Measurements from ENCODE around the gene STAT6. TPM values are rescaled to one million over a fixed set of nuclear protein-coding genes. Genes with fewer than 3 reads are reported as not detected.
A peak's percentile ranks its signal among the peaks of the same experiment; 100 is the strongest.

Gene STAT6
- total RNA-seq, 1 donor from 2014 or later, result 12.9 TPM

GRCh38 chr12:57091638-57092528, 19.3 kb downstream of the STAT6 start:
- Mint-ChIP-seq H3K4me3 (peak overlapping the region; percentile 95), H3K4me1 (peaks cover 60% of the 10 kb centered on the region)
- peaks cover 38% of the 10 kb centered on the region for H4K20me1 ChIP-seq (ENCODE audit: low read depth)

GRCh38 chr12:57090924-57091637, 20.1 kb downstream of the STAT6 start:
- no peaks in the 10 kb centered on the region for H3K9me3 Mint-ChIP-seq
- H3K4me3 ChIP-seq, result peak overlapping the region; percentile 63
- no peaks in the 10 kb centered on the region for H3K9me3 ChIP-seq (ENCODE audit: low read depth)
- no peak for DNase-seq (ENCODE audit: low spot score)
- H3K27ac ChIP-seq, result no peak overlapping the region
- no peak overlapping the region for H2AFZ ChIP-seq (replicated peaks)
- TF ChIP-seq EZH2 (IDR thresholded peaks at IDR 0.05) (no peak), CTCF (IDR thresholded peaks at IDR 0.05) (no peak), EZH2phosphoT487 (IDR thresholded peaks at IDR 0.05) (no peak)
- H3K79me2 ChIP-seq (ENCODE audit: low read depth), result peaks cover 28% of the 10 kb centered on the region
- H3K4me1 ChIP-seq, result peaks cover 22% of the 10 kb centered on the region
- H3K9ac ChIP-seq, result no peak overlapping the region
- peaks cover 38% of the 10 kb centered on the region for H4K20me1 ChIP-seq (ENCODE audit: low read depth)
- peaks cover 65% of the 10 kb centered on the region for H3K4me1 Mint-ChIP-seq
- H3K4me2 ChIP-seq, result peak overlapping the region; percentile 96
- peak overlapping the region; percentile 95 for H3K4me3 Mint-ChIP-seq
- no peaks in the 10 kb centered on the region for H3K36me3 ChIP-seq
- no peaks in the 10 kb centered on the region for H3K27me3 ChIP-seq
- H3K27ac Mint-ChIP-seq, result peak overlapping the region; percentile 70
- H3K27me3 Mint-ChIP-seq (ENCODE audit: insufficient read depth, low read depth), result peaks cover 11% of the 10 kb centered on the region
- peaks cover 25% of the 10 kb centered on the region for H3K36me3 Mint-ChIP-seq
- H3F3A ChIP-seq (ENCODE audit: low read depth), result peaks cover 39% of the 10 kb centered on the region

More at GRCh38 chr12:57091638-57092528, 19.3 kb downstream of the STAT6 start:
- Histone ChIP-seq H3K9ac (no peak overlapping the region), H3K36me3 (no peaks in the 10 kb centered on the region), H3K27ac (no peak overlapping the region), H3K4me3 (no peak overlapping the region), H3K79me2 (ENCODE audit: low read depth) (peaks cover 28% of the 10 kb centered on the region), H3K4me1 (peaks cover 17% of the 10 kb centered on the region), H2AFZ (replicated peaks) (no peak overlapping the region), H3K4me2 (no peak overlapping the region), H3K9me3 (ENCODE audit: low read depth) (no peaks in the 10 kb centered on the region), H3F3A (ENCODE audit: low read depth) (peaks cover 31% of the 10 kb centered on the region), H3K27me3 (no peaks in the 10 kb centered on the region)
- TF ChIP-seq EZH2phosphoT487 (IDR thresholded peaks at IDR 0.05), result no peak
- TF ChIP-seq CTCF (IDR thresholded peaks at IDR 0.05), result no peak
- TF ChIP-seq EZH2 (IDR thresholded peaks at IDR 0.05), result no peak
- H3K27ac Mint-ChIP-seq, result no peak overlapping the region
- no peak for DNase-seq (ENCODE audit: low spot score)
- H3K9me3 Mint-ChIP-seq, result no peaks in the 10 kb centered on the region
- H3K27me3 Mint-ChIP-seq (ENCODE audit: insufficient read depth, low read depth), result peaks cover 11% of the 10 kb centered on the region
- H3K36me3 Mint-ChIP-seq, result peaks cover 27% of the 10 kb centered on the region

DNA sequence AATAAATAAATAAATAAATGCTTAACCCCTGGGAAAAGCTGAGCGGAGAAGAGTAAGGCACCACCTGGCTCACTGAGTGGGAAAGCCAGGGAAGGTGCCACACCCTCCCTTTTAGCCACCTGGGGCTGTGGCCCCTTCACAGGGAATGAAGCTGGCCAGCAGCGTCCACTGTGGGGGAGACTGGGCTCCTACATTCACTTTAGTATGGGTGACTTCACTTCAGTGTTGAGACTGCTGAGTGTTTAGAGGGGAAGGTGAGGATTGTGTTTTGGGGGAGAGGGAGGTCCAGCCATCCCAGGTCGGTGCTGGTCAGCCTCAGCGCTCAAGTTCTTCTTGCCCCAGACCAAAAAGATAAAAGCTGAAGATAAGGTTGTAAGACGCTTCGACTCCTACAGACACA, 20.7 kb downstream of the STAT6 start:
- H3K9ac ChIP-seq, result no peak overlapping the region
- H4K20me1 ChIP-seq (ENCODE audit: low read depth), result peaks cover 38% of the 10 kb centered on the region
- peak overlapping the region; percentile 63 for H3K4me3 ChIP-seq

More for the DNA sequence above, 20.7 kb downstream of the STAT6 start:
- Mint-ChIP-seq H3K27me3 (ENCODE audit: insufficient read depth, low read depth) (peaks cover 11% of the 10 kb centered on the region), H3K27ac (peak overlapping the region; percentile 70), H3K4me3 (peak overlapping the region; percentile 95), H3K4me1 (peaks cover 68% of the 10 kb centered on the region), H3K9me3 (no peaks in the 10 kb centered on the region), H3K36me3 (peaks cover 20% of the 10 kb centered on the region)
- Histone ChIP-seq H3K4me2 (peak overlapping the region; percentile 96), H3K36me3 (no peaks in the 10 kb centered on the region), H3F3A (ENCODE audit: low read depth) (peaks cover 43% of the 10 kb centered on the region), H3K79me2 (ENCODE audit: low read depth) (peaks cover 28% of the 10 kb centered on the region), H3K27ac (no peak overlapping the region), H3K4me1 (peaks cover 28% of the 10 kb centered on the region), H2AFZ (replicated peaks) (no peak overlapping the region), H3K9me3 (ENCODE audit: low read depth) (no peaks in the 10 kb centered on the region), H3K27me3 (no peaks in the 10 kb centered on the region)
- DNase-seq (ENCODE audit: low spot score), result no peak
- TF ChIP-seq EZH2phosphoT487 (IDR thresholded peaks at IDR 0.05) (no peak), CTCF (IDR thresholded peaks at IDR 0.05) (no peak), EZH2 (IDR thresholded peaks at IDR 0.05) (no peak)

All from neural progenitor cell (in vitro differentiated cells).